ENCODE results near the gene AQP3.
"Not testable (repeated sequence)": the region's sequence is repeated elsewhere in the genome, so short reads cannot be mapped to it uniquely, and the experiment has no call there.

AQP3 gene

GRCh38 chr9:33439731-33440130 lies 7.7 kb downstream of the AQP3 start:
- no peak for TF ChIP-seq ZNF274 (IDR thresholded peaks at IDR 0.05; ENCODE audit: low read depth, low read length)
- H3K4me3 ChIP-seq (ENCODE audit: low read length): no peak overlapping the region

GRCh38 chr9:33438926-33439680 lies 8.3 kb downstream of the AQP3 start:
- no peak overlapping the region for H3K4me3 ChIP-seq (ENCODE audit: low read length)

GRCh38 chr9:33437898-33438297 lies 9.5 kb downstream of the AQP3 start:
- TF ChIP-seq ZNF274 (IDR thresholded peaks at IDR 0.05; ENCODE audit: low read depth, low read length): no peak
- H3K4me3 ChIP-seq (ENCODE audit: low read length): no peak overlapping the region

More at GRCh38 chr9:33438926-33439680, 8.3 kb downstream of the AQP3 start:
- TF ChIP-seq ZNF274 (IDR thresholded peaks at IDR 0.05; ENCODE audit: low read depth, low read length): no peak

GRCh38 chr9:33437205-33437604 lies 10.2 kb downstream of the AQP3 start:
- no peak overlapping the region for H3K4me3 ChIP-seq (ENCODE audit: low read length)
- no peak for TF ChIP-seq ZNF274 (IDR thresholded peaks at IDR 0.05; ENCODE audit: low read depth, low read length)

- H3K4me3 ChIP-seq (ENCODE audit: low read length): no peak overlapping the region
Observed at GRCh38 chr9:33436445-33436844, 10.9 kb downstream of the AQP3 start.

GRCh38 chr9:33435821-33436277 lies 11.5 kb downstream of the AQP3 start:
- TF ChIP-seq ZNF274 (IDR thresholded peaks at IDR 0.05; ENCODE audit: low read depth, low read length): no peak

More at GRCh38 chr9:33436445-33436844, 10.9 kb downstream of the AQP3 start:
- no peak for TF ChIP-seq ZNF274 (IDR thresholded peaks at IDR 0.05; ENCODE audit: low read depth, low read length)

GRCh38 chr9:33434317-33435105 lies 12.9 kb downstream of the AQP3 start:
- H3K4me3 ChIP-seq (ENCODE audit: low read length): no peak overlapping the region

More at GRCh38 chr9:33435821-33436277, 11.5 kb downstream of the AQP3 start:
- no peak overlapping the region for H3K4me3 ChIP-seq (ENCODE audit: low read length)

GRCh38 chr9:33433871-33434270 lies 13.5 kb downstream of the AQP3 start:
- H3K4me3 ChIP-seq (ENCODE audit: low read length): no peak overlapping the region
- no peak for TF ChIP-seq ZNF274 (IDR thresholded peaks at IDR 0.05; ENCODE audit: low read depth, low read length)

More at GRCh38 chr9:33434317-33435105, 12.9 kb downstream of the AQP3 start:
- no peak for TF ChIP-seq ZNF274 (IDR thresholded peaks at IDR 0.05; ENCODE audit: low read depth, low read length)

- no peak overlapping the region for H3K4me3 ChIP-seq (ENCODE audit: low read length)
- no peak for TF ChIP-seq ZNF274 (IDR thresholded peaks at IDR 0.05; ENCODE audit: low read depth, low read length)
Observed at GRCh38 chr9:33431420-33431819, 16.0 kb downstream of the AQP3 start.

GRCh38 chr9:33430942-33431341 lies 16.5 kb downstream of the AQP3 start:
- no peak for TF ChIP-seq ZNF274 (IDR thresholded peaks at IDR 0.05; ENCODE audit: low read depth, low read length)
- H3K4me3 ChIP-seq (ENCODE audit: low read length): no peak overlapping the region

- H3K4me3 ChIP-seq (ENCODE audit: low read length): no peak overlapping the region
- no peak for TF ChIP-seq ZNF274 (IDR thresholded peaks at IDR 0.05; ENCODE audit: low read depth, low read length)
Observed at GRCh38 chr9:33429256-33429985, 18.0 kb downstream of the AQP3 start.

GRCh38 chr9:33426843-33427293 lies 20.5 kb downstream of the AQP3 start:
- no peak for TF ChIP-seq ZNF274 (IDR thresholded peaks at IDR 0.05; ENCODE audit: low read depth, low read length)

GRCh38 chr9:33425128-33425533 lies 22.3 kb downstream of the AQP3 start:
- H3K4me3 ChIP-seq (ENCODE audit: low read length): no peak overlapping the region
- TF ChIP-seq ZNF274 (IDR thresholded peaks at IDR 0.05; ENCODE audit: low read depth, low read length): no peak

More at GRCh38 chr9:33426843-33427293, 20.5 kb downstream of the AQP3 start:
- H3K4me3 ChIP-seq (ENCODE audit: low read length): no peak overlapping the region

GRCh38 chr9:33424492-33424891 lies 22.9 kb downstream of the AQP3 start:
- H3K4me3 ChIP-seq (ENCODE audit: low read length): not testable (repeated sequence)

- not testable (repeated sequence) for H3K4me3 ChIP-seq (ENCODE audit: low read length)
Observed at GRCh38 chr9:33424043-33424442, 23.4 kb downstream of the AQP3 start.
